ENCODE measurements around the gene CENPE. TPM values are rescaled to one million over a fixed set of nuclear protein-coding genes. Genes with fewer than 3 reads are reported as not detected.

The CENPE gene
- total and polyA plus RNA-seq, 2 donors (not counting 3 experiments of a cell fraction or from before 2014, with no cell fraction given) = 1.7 to 50.8 TPM

DNA sequence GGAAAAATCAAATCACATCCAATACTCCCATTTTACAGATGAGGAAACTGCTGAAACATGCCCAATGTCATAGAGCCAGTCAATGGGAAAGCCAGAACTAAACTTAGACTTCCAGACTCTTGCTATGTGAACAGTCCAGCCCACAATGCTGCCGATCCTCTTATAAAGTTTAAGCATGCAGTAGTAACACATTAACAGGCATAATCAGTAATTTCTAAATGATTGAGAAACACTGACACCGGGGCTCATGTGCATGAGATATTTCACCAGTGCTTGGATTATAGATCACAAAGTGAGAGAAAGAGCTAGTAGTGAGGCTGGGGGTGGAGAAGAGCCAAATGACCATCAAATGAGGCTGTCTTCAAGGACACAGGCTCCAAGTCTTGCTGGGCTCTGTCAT lies 101.0 kb downstream of the CENPE start:
- Histone ChIP-seq H3K79me2 (ENCODE audit: control insufficient read depth, insufficient read depth, low read length) (no peaks in the 10 kb centered on the region), H3K9me3 (replicated peaks; ENCODE audit: control insufficient read depth, insufficient read depth, low read length) (no peaks in the 10 kb centered on the region), H3K27me3 (ENCODE audit: control insufficient read depth in 2 of 2, insufficient read depth in 2 of 2, low read length in 2 of 2) (no peaks in the 10 kb centered on the region), H4K20me1 (replicated peaks; ENCODE audit: control insufficient read depth, extremely low read depth, insufficient read depth, low read length) (no peaks in the 10 kb centered on the region), H3K4me1 (ENCODE audit: control insufficient read depth, extremely low read depth, insufficient read depth, low read length) (peaks cover 8% of the 10 kb centered on the region), H3K4me2 (ENCODE audit: insufficient read depth, low read length) (no peak overlapping the region), H3K9me1 (replicated peaks; ENCODE audit: control insufficient read depth, extremely low read depth, insufficient read depth, low read length) (no peaks in the 10 kb centered on the region), H3K36me3 (ENCODE audit: control insufficient read depth in 2 of 2, extremely low read depth in 1 of 2, insufficient read depth in 2 of 2, low read length in 2 of 2) (peaks cover 0 to 2% of the 10 kb centered on the region in 2 experiments), H3K4me3 (replicated peaks in 1 of 3; ENCODE audit: insufficient read depth in 1 of 3, low read depth in 1 of 3, low read length in 3 of 3) (no peak overlapping the region), H3K9ac (replicated peaks; ENCODE audit: extremely low read depth, insufficient read depth, low read length) (no peak overlapping the region), H2AFZ (ENCODE audit: low read depth, low read length) (no peak overlapping the region), H3K27ac (ENCODE audit: insufficient read depth, low read depth, low read length) (no peak overlapping the region)
- ChIA-PET CTCF (no interaction called here), POLR2A (no interaction called here)
- BruUV-seq (replicated peaks) = no TSS peak
- no peak for FAIRE-seq
- dilution Hi-C loops (cut with MboI; ENCODE audit: extremely low pct_ligation_motif_present, low sequenced_read_pairs) (no loop called here), intact Hi-C loops (cut with micrococcal nuclease) (loop anchor here (5.0 to 10.0 kb wide), 2 partner anchors 295 to 838 kb away; no protein-coding TSS in a partner anchor)
- TF ChIP-seq GATA2 (IDR thresholded peaks at IDR 0.05; ENCODE audit: insufficient read depth, insufficient read length, low read depth, low read length) (no peak), MYC (IDR thresholded peaks at IDR 0.05; ENCODE audit: low read depth, low read length) (no peak), CTCF (IDR thresholded peaks at IDR 0.05; ENCODE audit: extremely low read depth in 1 of 2, insufficient read depth in 1 of 2, low read depth in 1 of 2, low read length in 2 of 2) (no peak), POLR2A (IDR thresholded peaks at IDR 0.05; ENCODE audit: low read depth, low read length) (no peak), POLR2AphosphoS5 (IDR thresholded peaks at IDR 0.05; ENCODE audit: insufficient read depth, low read depth, low read length) (no peak), FOS (IDR thresholded peaks at IDR 0.05; ENCODE audit: borderline replicate concordance, insufficient read depth, low read length) (no peak), JUN (IDR thresholded peaks at IDR 0.05; ENCODE audit: borderline replicate concordance, insufficient read depth, insufficient read length, low read depth) (no peak), MAX (IDR thresholded peaks at IDR 0.05; ENCODE audit: insufficient read depth, insufficient read length) (no peak), EZH2 (IDR thresholded peaks at IDR 0.05; ENCODE audit: borderline replicate concordance, low read depth, low read length, severe bottlenecking) (no peak)
- no peak for DNase-seq (ENCODE audit: low read depth, low spot score)

Data from endothelial cell of umbilical vein (primary cell).